Activated CD4-positive, alpha-beta T cell treated with anti-CD3 and anti-CD28 coated beads, Interleukin-2, amount 10 ng/mL, durations not matched to agents 24 days and 14 days (primary cell): ENCODE data around the gene PHACTR3. TPM values are rescaled to one million over a fixed set of nuclear protein-coding genes. Genes with fewer than 3 reads are reported as not detected.
A peak's percentile ranks its signal among the peaks of the same experiment; 100 is the strongest.

Experiments used
- DNase-seq: peaks from one replicate; pipeline ENCODE4 v3.0.0; 2022
- H3K27ac Mint-ChIP-seq: one replicate; pipeline ENCODE4 v1.8.0; 2022; ENCODE audit warnings: mild to moderate bottlenecking, mixed read lengths
- H3K27me3 Mint-ChIP-seq: one replicate; pipeline ENCODE4 v1.8.0; 2022; ENCODE audit warnings: mixed read lengths
- H3K36me3 Mint-ChIP-seq: one replicate; pipeline ENCODE4 v1.8.0; 2022; ENCODE audit warnings: low read depth, mild to moderate bottlenecking, mixed read lengths
- H3K4me1 Mint-ChIP-seq: one replicate; pipeline ENCODE4 v1.8.0; 2021; ENCODE audit warnings: mixed read lengths
- H3K4me3 Mint-ChIP-seq: one replicate; pipeline ENCODE4 v1.8.0; 2022; ENCODE audit warnings: mild to moderate bottlenecking, moderate library complexity, mixed read lengths
- H3K9me3 Mint-ChIP-seq: one replicate; pipeline ENCODE4 v1.8.0; 2021; ENCODE audit warnings: mixed read lengths
- intact Hi-C: fragments of 100-400 bp; cut with micrococcal nuclease; formaldehyde crosslinking; loops from one replicate; pipeline ENCODE4 v1.15.1; 2023
- total RNA-seq: library from RNA; stranded (reverse); gene quantifications from 2 replicates; pipeline ENCODE4 v1.2.3, GENCODE V29; 2022

The PHACTR3 gene
- total RNA-seq, 1 donor from 2014 or later: not detected

- intact Hi-C loops: loop anchor here (10.0 kb wide), 1 partner anchor 156 kb away; no protein-coding TSS in a partner anchor
- Mint-ChIP-seq H3K27me3 (peaks cover 1% of the 10 kb centered on the region), H3K4me1 (no peaks in the 10 kb centered on the region), H3K4me3 (no peak overlapping the region), H3K27ac (no peak overlapping the region), H3K9me3 (no peaks in the 10 kb centered on the region), H3K36me3 (no peaks in the 10 kb centered on the region)
- no peak for DNase-seq
These were observed 146.0 kb downstream of the PHACTR3 start for GRCh38 chr20:59750209-59750840.

- DNase-seq: peak; percentile 75
- H3K36me3 Mint-ChIP-seq: no peaks in the 10 kb centered on the region
- intact Hi-C loops: loop anchor here (10.0 kb wide), 1 partner anchor 156 kb away; no protein-coding TSS in a partner anchor
- peaks cover 1% of the 10 kb centered on the region for H3K27me3 Mint-ChIP-seq
- no peak overlapping the region for H3K27ac Mint-ChIP-seq
- H3K4me3 Mint-ChIP-seq: no peak overlapping the region
- H3K4me1 Mint-ChIP-seq: no peaks in the 10 kb centered on the region
- no peaks in the 10 kb centered on the region for H3K9me3 Mint-ChIP-seq
These were observed 146.9 kb downstream of the PHACTR3 start for GRCh38 chr20:59751075-59751711.

GRCh38 chr20:59752101-59752586 lies 147.8 kb downstream of the PHACTR3 start:
- H3K4me1 Mint-ChIP-seq: no peaks in the 10 kb centered on the region
- intact Hi-C loops: loop anchor here (10.0 kb wide), 1 partner anchor 157 kb away; no protein-coding TSS in a partner anchor
- no peaks in the 10 kb centered on the region for H3K9me3 Mint-ChIP-seq
- no peak overlapping the region for H3K27ac Mint-ChIP-seq
- no peaks in the 10 kb centered on the region for H3K36me3 Mint-ChIP-seq
- H3K27me3 Mint-ChIP-seq: peaks cover 1% of the 10 kb centered on the region
- H3K4me3 Mint-ChIP-seq: no peak overlapping the region
- DNase-seq: no peak

DNA sequence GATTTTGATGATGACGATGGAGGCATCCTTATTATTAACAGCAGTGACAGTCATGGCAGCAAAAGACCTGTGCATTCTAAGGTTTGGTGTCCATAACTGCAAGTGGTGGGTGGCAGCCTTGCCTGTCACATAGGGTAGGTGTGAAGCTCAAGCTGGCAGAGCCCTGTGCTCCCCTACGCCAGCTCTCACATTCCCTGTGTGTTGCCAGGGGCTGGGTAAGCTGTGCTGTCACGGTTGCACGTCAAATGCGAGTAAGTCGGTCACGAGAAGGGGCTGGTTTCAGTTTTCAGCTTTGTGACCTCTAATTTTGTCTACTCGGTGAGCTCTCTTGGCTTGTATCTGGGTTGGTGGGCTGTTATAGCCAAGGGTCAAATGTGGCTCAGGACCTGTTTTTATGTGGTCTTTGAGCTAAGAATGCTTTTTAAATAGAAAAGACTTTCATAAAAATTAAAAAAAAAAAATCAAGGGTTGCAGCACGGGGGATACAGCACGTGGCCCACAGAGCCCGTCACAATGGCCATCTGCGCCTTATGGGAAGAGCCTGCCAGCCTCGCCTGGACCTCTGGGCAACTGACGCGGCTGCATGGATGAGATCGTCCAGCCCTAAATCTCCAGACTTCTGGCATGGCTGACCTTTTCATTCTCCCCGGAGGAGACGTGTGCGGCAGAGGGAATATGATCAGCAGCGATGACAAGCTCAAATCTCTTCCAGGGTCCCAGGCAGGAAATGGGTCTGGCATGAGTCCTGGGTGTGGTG lies 148.5 kb downstream of the PHACTR3 start:
- peaks cover 1% of the 10 kb centered on the region for H3K27me3 Mint-ChIP-seq
- intact Hi-C loops: loop anchor here (10.0 kb wide), 1 partner anchor 158 kb away; no protein-coding TSS in a partner anchor
- H3K4me1 Mint-ChIP-seq: no peaks in the 10 kb centered on the region
- H3K9me3 Mint-ChIP-seq: no peaks in the 10 kb centered on the region
- no peaks in the 10 kb centered on the region for H3K36me3 Mint-ChIP-seq
- H3K4me3 Mint-ChIP-seq: no peak overlapping the region
- no peak overlapping the region for H3K27ac Mint-ChIP-seq
- DNase-seq: no peak

DNA sequence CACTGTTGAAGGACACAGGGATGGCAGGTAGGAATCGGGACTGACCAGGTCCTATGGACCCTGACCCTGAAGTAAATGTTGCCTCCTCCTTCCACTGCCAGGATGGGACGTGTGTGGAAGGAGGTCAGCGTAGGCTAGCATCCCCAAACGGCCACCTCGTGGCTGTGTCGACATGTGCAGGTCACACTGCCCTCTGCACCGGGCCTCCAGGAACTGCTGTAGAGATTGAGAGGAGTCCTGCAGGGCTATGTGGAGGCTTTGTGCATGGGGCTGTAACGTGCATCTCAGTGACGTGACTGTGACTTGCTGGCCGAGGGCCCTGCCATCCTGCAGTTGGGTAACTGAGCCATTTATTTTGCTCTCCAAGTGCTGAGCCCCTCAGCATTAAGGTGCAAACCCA lies 149.5 kb downstream of the PHACTR3 start:
- H3K9me3 Mint-ChIP-seq: no peaks in the 10 kb centered on the region
- no peaks in the 10 kb centered on the region for H3K36me3 Mint-ChIP-seq
- no peak overlapping the region for H3K27ac Mint-ChIP-seq
- peaks cover 1% of the 10 kb centered on the region for H3K27me3 Mint-ChIP-seq
- no peak for DNase-seq
- intact Hi-C loops: loop anchor here (10.0 kb wide), 1 partner anchor 159 kb away; no protein-coding TSS in a partner anchor
- no peak overlapping the region for H3K4me3 Mint-ChIP-seq
- no peaks in the 10 kb centered on the region for H3K4me1 Mint-ChIP-seq

- Mint-ChIP-seq H3K27me3 (peaks cover 1% of the 10 kb centered on the region), H3K4me3 (no peak overlapping the region), H3K4me1 (no peaks in the 10 kb centered on the region), H3K27ac (no peak overlapping the region), H3K36me3 (no peaks in the 10 kb centered on the region), H3K9me3 (no peaks in the 10 kb centered on the region)
- intact Hi-C loops: loop anchor here (10.0 kb wide), 1 partner anchor 160 kb away; no protein-coding TSS in a partner anchor
- DNase-seq: no peak
These were observed 150.2 kb downstream of the PHACTR3 start for GRCh38 chr20:59754551-59754950.

DNA sequence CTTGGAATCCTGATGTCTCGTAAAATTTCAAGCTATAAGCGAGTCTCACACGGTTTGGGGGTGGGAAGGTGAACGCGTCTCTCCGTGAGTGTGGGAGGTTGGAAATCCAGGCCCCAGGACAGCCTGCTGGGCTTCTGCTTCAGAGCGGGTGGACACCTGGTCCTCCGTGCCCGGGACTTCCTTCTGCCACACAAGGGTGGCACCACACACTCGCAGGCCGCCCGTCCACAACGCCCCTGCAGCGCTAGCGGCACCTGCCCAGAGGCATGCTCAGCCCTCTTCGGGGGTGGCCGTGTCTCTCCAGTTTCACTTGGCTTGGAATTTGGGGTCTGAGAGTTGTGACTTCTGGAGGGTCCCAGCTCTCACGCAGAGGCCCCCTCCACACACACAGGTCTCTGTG lies 151.9 kb downstream of the PHACTR3 start:
- Mint-ChIP-seq H3K4me1 (no peaks in the 10 kb centered on the region), H3K4me3 (no peak overlapping the region), H3K27ac (no peak overlapping the region), H3K9me3 (no peaks in the 10 kb centered on the region), H3K36me3 (no peaks in the 10 kb centered on the region), H3K27me3 (no peaks in the 10 kb centered on the region)
- no peak for DNase-seq
- intact Hi-C loops: loop anchor here (10.0 kb wide), 1 partner anchor 161 kb away; no protein-coding TSS in a partner anchor

DNA sequence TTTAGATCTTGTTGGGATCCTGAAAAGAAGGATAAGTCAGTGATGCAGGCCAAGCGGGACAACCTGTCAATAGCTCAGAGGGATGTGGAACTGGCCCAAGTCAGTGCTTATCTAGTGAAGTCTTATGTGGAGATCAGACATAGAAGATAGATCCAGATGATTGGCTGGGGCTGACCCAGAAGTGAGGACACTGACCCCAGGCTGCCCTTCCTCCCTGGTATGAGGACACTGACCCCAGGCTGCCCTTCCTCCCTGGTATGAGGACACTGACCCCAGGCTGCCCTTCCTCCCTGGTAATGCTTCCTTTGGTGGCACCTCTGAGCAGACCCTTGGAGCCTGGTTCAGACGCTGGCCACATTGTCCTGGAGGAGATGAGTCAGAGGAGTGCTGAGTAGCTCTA lies 159.7 kb downstream of the PHACTR3 start:
- intact Hi-C loops: no loop called here
- Mint-ChIP-seq H3K27me3 (no peaks in the 10 kb centered on the region), H3K4me1 (no peaks in the 10 kb centered on the region), H3K4me3 (no peak overlapping the region), H3K36me3 (no peaks in the 10 kb centered on the region), H3K27ac (no peak overlapping the region), H3K9me3 (peaks cover 7% of the 10 kb centered on the region)
- no peak for DNase-seq

- H3K27ac Mint-ChIP-seq: no peak overlapping the region
- H3K36me3 Mint-ChIP-seq: no peaks in the 10 kb centered on the region
- intact Hi-C loops: no loop called here
- no peaks in the 10 kb centered on the region for H3K27me3 Mint-ChIP-seq
- H3K9me3 Mint-ChIP-seq: peaks cover 7% of the 10 kb centered on the region
- no peak overlapping the region for H3K4me3 Mint-ChIP-seq
- DNase-seq: peak; percentile 73
- H3K4me1 Mint-ChIP-seq: no peaks in the 10 kb centered on the region
These were observed 161.3 kb downstream of the PHACTR3 start for GRCh38 chr20:59765599-59766177.

- Mint-ChIP-seq H3K4me3 (no peak overlapping the region), H3K27ac (no peak overlapping the region)
These were observed 163.3 kb downstream of the PHACTR3 start for GRCh38 chr20:59767656-59768055.

DNA sequence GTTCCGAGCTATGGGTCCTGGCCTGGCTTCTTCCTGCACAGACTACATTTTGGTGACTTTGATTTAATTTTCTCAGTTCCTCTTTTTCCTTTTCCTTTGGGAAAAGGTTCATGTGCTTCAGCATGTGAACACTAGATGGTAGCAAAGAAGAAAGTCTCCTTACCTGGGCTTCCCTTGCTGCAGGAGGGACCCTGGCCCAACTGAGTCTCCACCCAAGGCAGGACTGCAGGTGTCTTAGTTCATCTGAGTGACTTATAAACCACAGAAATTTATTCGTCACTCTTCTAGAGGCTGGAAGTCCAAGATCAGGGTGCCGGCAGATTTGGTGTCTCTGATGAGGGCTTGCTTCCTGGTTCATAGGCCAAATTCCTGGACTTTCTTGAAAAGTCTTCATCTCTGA lies 165.9 kb downstream of the PHACTR3 start:
- Mint-ChIP-seq H3K27me3 (no peaks in the 10 kb centered on the region), H3K27ac (no peak overlapping the region)
- intact Hi-C loops: no loop called here

More at GRCh38 chr20:59767656-59768055, 163.3 kb downstream of the PHACTR3 start:
- DNase-seq: no peak
- no peaks in the 10 kb centered on the region for H3K27me3 Mint-ChIP-seq
- intact Hi-C loops: no loop called here
- H3K4me1 Mint-ChIP-seq: no peaks in the 10 kb centered on the region
- peaks cover 7% of the 10 kb centered on the region for H3K9me3 Mint-ChIP-seq
- H3K36me3 Mint-ChIP-seq: no peaks in the 10 kb centered on the region

GRCh38 chr20:59770851-59771250 lies 166.5 kb downstream of the PHACTR3 start:
- Mint-ChIP-seq H3K36me3 (no peaks in the 10 kb centered on the region), H3K27ac (no peak overlapping the region), H3K4me1 (no peaks in the 10 kb centered on the region), H3K9me3 (peaks cover 4% of the 10 kb centered on the region), H3K27me3 (no peaks in the 10 kb centered on the region), H3K4me3 (no peak overlapping the region)
- DNase-seq: no peak
- intact Hi-C loops: no loop called here

More for the DNA sequence above, 165.9 kb downstream of the PHACTR3 start:
- Mint-ChIP-seq H3K4me1 (no peaks in the 10 kb centered on the region), H3K9me3 (peaks cover 7% of the 10 kb centered on the region), H3K4me3 (no peak overlapping the region), H3K36me3 (no peaks in the 10 kb centered on the region)
- DNase-seq: no peak

DNA sequence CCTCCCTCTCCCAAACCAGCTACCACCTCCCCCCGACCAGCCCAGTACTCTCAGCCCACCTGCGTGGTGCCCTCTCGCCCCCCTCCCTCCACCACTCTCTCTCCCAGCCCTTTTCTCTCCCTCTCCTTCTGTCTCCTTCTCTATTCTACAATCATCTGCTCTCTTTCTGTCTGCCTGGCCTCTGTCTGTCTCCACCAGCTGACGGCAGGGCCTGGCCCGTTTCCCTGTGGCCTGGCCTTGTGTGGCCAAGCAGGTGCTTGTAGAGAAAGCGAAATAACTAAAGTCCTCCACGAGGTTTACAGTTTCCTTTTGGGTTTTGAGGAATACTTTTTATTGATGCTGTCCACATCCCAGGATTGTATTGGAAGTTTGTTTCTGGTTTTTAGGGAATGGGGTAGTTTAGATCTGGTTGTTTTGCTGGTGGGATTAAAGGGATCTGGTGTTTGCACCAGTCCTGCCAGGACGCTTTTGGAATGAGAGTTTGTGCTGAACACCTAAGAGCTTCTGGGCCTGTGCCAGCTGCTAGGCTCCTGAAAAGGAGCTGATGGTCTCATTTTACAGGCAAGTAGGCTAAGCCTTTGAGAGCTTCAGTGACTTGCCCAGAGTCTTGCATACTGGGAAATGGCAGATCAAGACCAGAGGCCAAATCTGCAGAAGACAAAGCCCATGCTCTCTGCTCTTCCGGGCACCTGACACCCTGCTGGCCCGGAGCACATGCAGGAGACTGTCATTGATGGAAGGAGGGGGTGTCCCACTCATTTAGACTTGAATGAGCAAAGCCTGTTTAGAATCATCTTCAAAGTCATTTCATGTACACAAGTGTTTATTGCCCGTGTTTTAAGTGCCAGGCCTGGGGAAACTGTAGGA lies 167.4 kb downstream of the PHACTR3 start:
- intact Hi-C loops: no loop called here
- H3K27me3 Mint-ChIP-seq: no peaks in the 10 kb centered on the region
- no peak overlapping the region for H3K27ac Mint-ChIP-seq

More for the DNA sequence above, 167.4 kb downstream of the PHACTR3 start:
- no peak for DNase-seq
- Mint-ChIP-seq H3K4me3 (no peak overlapping the region), H3K9me3 (no peaks in the 10 kb centered on the region), H3K4me1 (no peaks in the 10 kb centered on the region), H3K36me3 (no peaks in the 10 kb centered on the region)
